HT-29 (cell line): ENCODE measurements around the gene SLC12A9. TPM values are rescaled to one million over a fixed set of nuclear protein-coding genes. Genes with fewer than 3 reads are reported as not detected.

ENCODE experiments used
- DNase-seq: peaks from one replicate; pipeline ENCODE4 v3.0.0-alpha.2; 2015; ENCODE audit warnings: low spot score
- total RNA-seq: library from RNA; depleted of rRNA; stranded (reverse); fragments of >200 nt; shearing (Covaris generic); gene quantifications from 2 replicates; pipeline ENCODE4 v1.2.3, GENCODE V29; 2014

SLC12A9 gene
- total RNA-seq, 1 experiment from 2014 or later, result 85.6 TPM

DNA sequence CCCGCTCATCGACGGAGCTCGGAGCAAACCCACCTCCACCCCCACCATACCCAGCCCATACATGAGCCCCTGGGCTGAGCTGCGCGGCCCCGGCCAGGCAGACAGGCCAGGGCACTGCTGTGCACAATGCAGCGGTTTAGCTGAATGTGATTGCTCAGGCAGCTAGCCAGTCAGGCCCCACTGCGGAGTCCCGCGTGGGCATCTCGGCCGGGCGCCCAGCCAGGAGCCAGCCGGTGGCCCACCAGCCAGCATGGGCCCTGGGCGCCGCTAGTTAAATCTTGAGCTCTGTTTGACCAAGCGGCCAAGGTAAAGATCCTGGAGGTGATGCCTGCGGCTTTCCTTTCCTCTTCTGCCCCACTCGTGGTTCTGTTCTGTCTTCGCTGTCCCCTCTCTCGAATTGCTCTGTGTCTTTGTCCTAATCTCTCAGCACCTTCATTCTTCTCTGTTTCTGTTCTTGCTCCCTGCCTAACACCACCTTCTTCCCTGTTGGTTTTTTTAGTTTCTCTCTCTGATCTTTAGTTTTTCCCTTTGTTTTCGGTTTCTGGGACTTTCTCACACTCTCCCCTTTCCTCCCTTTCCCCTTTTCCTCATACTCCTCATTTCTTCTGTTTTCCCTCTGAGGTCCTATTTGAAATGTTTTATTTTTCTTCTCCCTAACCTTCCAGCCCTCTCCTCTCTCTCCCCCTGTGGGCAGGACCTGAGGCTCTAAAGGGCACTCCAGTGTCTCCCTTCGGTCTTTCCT, 30.4 kb downstream of the SLC12A9 start:
- no peak for DNase-seq

DNA sequence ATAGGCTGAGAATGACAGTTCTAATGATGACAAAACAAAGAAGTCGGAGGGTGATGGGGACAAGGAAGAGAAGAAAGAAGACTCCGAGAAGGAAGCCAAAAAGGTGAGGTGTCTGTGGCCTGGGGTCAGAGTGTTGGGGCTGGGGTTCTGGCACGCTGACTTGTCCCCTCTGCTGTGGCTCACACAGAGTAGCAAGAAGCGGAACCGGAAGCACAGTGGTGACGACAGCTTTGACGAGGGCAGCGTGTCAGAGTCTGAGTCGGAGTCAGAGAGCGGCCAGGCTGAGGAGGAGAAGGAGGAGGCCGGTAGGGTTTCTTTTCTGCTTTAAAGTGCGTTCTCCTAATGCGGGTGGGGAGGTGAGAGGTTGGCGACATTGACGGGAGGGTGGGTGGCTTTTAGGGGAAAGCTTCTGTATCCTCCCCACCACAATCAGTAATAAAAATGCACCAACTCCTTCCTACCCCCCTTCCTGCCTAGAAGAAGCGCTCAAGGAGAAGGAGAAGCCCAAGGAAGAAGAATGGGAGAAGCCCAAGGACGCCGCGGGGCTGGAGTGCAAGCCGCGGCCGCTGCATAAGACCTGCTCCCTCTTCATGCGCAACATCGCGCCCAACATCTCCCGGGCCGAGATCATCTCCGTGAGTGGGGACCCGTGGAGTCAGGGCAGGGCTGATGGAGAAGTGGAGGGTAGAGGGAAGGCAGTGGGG, 32.4 kb downstream of the SLC12A9 start:
- no peak for DNase-seq

DNA sequence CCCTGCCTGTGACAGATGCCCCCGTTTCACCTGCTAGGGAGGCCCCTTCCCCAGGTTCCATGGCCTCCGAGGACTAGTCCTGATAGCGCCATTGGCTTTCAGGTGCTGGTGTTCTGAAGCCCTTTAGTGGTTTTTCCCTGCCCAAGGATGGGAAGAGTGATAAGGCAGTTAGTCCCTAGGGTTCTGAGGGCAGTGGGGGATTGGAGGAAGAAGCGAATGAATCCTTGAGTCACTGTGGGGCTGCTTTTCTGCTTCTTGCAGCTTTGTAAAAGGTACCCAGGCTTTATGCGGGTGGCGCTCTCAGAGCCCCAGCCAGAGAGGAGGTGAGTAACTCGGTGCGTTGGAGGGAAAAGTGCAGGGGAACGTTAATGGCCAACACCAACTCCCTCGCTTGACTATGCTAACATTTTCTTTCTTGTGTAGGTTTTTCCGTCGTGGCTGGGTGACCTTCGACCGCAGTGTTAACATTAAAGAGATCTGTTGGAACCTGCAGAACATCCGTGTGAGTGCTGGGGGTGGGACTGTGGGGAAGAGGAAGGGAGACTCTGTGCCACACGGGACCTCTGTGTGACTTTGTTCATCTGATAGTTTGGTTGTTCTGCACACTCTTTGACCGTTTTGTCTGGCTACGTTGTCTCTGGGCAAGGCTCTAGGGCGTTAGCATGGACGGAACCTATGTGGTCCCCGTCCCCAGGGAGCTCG, 33.1 kb downstream of the SLC12A9 start:
- DNase-seq, result no peak

DNA sequence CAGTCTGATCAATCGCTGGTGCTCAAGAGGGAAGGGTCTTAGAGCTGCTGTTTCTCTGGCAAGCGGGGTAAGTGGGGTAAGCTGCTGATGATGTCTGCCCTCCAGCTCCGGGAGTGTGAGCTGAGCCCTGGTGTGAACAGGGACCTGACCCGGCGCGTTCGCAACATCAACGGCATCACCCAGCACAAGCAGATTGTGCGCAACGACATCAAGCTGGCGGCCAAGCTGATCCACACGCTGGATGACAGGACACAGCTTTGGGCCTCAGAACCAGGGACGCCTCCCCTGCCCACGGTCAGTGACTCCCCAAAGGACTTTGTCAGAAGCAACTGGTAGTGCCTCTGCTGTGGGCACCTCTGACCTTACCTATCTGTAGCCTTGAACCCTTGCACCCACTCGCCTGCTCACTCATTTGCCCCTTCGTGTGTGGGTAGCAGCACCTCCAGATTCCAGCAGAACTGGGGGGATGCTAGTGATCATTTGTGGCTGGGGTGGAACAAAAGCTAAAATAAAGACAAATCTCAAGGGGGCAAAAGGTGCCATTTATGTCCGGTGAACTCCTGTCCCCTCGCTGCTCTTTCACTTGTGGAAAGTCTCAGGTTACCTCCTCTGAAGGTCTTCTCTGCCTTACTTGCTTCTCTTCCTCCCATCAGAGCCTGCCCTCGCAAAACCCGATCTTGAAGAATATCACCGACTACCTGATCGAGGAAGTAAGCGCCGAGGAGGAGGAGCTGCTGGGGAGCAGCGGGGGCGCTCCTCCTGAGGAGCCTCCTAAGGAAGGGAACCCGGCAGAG, 33.8 kb downstream of the SLC12A9 start:
- no peak for DNase-seq

DNA sequence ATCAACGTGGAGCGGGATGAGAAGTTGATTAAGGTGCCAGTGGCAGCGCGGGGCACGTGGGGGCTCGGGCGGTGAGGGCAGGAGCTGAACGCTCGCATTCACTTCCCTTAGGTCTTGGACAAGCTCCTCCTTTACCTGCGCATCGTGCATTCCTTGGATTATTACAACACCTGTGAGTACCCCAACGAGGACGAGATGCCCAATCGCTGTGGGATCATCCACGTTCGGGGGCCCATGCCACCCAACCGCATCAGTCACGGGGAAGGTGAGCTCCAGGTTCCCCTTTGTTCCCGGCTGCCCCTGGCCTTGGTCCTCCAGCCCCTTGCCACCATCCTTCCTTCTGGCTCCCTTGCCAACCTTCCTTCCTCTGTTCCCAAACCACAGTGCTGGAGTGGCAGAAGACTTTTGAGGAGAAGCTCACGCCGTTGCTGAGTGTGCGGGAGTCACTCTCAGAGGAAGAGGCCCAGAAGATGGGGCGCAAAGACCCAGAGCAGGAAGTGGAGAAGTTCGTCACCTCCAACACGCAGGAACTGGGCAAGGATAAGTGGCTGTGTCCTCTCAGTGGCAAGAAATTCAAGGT, 34.5 kb downstream of the SLC12A9 start:
- DNase-seq, result no peak

DNA sequence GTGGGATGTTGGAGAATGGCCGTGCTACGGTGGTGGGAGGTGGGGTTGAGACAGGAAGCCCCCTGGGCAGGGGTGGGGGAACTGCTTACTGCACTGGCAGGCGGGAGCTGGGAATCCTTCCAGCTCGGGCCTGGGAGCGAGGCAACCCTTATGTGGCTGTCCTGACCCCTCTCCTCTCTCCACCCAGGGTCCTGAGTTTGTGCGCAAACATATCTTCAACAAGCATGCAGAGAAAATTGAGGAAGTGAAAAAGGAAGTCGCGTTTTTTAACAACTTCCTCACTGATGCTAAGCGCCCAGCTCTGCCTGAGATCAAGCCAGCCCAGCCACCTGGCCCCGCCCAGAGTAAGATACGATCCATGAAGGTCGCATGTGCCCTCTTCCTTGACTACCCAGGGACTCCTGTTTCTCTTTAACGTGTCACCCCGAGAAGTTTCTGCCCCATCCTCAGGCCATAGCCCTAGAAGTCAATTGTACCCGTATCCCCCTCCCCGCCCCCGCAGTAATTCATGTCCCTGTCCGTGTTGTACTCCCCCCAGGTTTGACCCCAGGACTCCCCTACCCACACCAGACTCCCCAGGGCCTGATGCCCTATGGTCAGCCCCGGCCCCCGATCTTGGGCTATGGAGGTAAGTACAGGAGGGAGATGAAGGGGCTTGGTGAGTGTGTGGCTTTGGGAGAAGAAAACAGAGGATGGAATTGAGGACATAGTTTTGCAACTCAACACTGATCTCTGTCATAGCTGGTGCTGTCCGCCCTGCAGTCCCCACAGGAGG, 35.2 kb downstream of the SLC12A9 start:
- peak; percentile 45 for DNase-seq

DNA sequence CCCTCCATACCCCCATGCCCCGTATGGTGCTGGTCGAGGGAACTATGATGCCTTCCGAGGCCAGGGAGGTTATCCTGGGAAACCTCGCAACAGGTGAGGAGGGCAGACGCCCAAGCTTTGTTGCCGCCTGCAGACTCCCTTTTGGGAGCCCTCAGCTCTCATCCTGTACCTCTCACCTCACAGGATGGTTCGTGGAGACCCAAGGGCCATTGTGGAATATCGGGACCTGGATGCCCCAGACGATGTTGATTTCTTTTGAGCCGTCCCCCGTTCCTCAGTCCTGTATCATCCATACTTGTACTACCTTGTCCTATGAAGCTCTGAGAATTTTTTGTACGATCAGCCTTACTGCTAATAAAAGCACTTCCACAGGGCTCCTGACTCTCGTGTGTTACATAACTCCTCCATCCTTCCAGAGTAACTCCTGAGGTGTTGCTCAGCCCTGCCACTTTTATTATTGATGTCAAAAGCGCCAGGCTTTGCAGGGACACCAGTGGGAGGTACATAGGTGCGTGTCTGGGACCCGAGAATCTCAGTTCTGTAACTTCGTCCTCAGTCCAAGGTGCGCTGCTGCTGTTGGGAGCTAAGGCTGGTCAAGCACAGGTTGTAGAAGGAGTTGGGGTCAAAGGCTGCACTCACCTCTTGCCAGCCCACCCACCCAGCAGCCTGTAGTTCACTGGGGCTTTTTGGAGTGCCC, 35.9 kb downstream of the SLC12A9 start:
- peak; percentile 36 for DNase-seq

DNA sequence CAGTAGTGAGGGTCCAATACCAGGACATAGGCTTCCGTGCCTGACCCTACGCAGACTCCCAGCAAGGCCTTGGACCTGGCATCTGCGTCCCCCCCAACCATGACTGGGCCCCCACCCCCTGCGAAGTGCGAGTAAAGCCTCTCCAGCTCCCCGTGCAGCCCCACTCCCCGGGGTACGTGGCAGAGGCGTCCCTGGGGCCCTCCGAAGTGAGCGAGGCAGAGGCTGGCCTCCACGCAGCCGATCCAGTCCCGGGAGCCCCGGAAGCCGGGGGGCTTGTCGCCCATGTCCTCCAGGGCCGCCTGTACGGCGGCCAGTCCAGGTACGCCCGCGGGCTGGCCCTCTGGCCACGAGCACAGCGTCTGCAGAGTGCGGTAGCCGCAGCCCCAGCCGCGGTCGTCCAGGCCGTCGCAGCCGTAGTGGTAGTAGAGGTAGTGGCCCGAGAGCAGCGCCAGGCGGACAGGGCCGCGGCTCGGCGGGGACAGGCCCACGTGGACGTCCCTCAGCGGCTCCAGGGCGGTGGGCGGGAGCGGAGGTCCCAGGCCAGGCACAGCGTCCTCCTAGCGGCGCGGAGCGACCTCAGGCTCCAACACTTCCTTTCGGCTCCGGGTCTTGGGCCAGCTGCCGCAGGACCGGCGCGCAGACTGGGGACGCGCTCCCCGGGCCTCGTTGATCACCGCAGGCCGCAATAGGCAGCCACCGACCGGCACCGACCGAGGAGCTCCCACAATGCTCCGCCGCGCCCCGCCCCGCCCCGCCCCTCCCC, 36.7 kb downstream of the SLC12A9 start, which contains the start of gene UFSP1:
UFSP1 (minus strand) TSS at position 728 of the 763 bp plus-strand sequence; CDS start at position 284, 444 bp downstream.
- peak; percentile 28 for DNase-seq

DNA sequence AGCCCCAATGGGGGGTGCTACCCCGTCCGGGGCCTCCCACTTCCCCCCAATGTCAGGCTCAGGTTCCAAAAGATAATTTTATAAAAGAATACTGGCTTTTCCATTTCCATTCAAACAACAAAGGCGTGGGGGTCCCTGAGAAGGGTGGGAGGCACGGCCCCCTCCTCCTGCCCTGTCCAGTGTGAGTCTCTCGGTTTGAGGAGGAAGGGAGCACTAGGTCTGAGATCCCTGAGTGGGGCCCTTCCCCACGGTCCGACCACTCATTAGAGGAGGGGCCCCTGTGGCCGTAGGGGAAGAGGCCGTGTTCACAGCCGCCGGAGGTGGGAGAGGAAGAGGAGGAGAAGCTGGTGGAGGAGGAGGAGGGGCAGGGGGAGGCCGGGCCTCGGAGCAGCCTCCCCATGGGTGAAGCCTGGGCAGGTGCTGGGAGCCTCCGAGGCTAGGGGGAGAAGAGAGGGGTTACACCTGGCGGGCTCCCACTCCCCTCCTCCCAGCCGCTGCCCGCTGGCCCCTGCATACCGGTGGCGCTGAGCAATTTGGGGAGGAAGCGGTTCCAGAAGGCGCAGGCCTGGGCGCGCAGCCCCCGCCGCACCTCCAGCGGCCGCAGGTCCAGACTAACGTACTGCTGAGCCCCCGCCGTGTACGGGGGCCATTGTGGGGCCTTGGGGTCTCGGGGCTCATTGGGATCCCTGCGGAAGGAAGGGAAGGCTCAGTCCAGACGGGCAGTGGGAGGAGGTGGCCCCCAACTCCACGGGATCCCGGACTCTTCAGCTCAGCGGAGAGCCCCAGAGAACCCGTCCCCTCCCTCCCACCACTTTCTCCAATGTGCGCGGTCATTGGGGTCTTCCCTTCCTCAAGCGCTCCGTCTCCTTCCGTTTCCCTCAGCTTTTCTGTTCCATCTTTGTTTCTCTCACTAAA, 38.4 kb downstream of the SLC12A9 start:
- DNase-seq, result no peak

DNA sequence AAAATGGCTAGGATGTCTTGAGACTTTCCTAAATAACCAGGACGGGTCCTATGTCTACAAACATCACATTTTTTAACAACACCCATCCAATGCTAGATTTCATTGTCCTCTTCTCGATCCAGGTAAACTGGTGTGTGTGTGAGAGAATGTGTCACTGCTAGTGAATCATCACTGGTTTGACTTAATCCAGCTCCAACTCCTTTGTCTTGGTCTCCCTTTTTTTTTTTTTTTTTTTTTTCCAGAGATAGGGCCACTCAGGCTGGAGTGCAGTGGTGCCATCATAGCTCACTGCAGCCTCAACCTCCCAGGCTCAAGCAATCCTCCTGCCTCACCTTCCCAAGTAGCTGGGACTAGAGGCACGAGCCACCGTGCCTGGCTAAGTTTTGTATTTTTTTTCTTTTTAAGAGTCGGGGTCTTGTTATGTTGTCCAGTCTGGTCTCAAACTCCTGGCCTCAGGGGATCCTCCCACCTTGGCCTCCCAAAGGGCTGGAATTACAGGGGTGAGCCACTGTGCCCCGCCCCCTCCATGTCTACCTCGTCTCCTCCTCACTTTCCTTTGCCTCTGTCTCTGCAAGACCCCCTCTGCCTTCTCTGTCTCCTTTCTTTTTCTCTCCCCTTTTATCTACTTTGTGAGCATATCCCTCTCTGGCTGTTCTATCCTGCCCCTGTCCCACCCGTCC, 39.2 kb downstream of the SLC12A9 start:
- DNase-seq, result no peak

DNA sequence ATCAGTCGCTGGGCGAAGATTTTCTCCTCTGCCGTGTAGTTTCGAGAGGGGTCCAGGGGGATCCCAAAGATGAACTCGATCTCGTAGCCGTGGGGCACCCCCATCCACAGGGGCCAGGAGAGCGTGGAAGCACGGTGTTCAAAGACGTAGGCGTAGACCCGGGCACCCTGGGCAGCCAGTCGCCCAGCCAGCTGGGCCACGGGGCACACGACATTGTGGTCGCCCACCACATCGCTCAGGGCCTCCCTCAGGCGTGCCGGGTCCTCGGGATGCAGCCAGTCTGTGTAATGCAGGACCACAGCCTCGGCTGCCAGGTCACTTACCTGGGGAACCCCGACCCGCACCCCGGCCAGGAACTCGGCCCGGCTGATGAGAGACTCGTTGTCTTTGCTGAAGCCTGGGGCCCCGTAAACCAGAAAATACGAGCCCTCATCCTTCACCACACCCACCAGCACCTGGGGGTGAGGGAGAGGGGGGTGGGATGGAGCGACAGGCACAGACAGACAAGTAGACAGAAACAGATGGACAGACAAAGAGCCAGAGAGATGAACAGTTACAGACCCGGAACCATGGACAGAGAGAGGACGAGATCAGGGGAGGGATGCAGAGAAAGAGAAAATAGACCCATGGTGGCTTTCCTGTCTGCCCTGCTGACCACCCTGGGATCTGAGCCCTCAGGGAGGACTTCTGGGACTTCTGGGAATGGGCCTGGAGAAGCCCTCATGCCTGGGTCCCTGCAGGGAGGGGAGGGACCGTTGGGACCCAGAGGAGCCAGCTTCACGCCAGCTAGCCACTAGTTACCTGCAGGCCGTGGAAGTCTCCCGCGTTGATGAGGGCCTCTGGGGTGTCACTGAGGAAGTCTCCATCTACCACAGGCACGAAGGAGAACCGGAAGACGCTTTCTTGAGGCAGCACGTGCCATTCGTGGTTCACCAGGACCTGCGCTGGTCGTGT, 40.1 kb downstream of the SLC12A9 start:
- DNase-seq, result no peak

DNA sequence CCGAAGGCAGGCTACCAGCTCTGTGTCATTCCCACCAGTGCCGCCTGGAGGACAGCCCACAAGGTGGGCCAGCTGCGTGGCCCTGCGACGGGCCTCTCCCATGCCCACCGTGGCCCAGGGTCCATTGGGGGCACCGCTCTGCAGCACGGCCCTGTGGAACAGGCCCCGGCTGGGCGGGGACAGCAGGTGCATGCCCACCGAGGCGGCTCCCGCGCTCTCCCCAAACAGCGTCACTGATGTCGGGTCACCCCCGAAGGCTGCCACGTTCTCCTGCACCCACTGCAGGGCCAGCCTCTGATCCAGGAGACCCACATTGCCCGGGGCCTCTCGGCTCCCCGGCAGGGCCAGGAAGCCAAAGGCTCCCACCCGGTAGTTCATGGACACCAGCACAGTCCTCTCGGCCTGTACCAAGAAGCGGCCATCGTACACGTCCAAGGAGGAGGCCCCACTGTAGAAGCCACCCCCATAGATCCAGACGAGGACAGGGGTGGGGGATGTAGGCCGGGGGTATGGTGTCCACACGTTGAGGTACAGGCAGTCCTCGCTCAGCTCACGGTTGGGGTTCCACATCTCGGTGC, 40.9 kb downstream of the SLC12A9 start:
- DNase-seq, result no peak

DNA sequence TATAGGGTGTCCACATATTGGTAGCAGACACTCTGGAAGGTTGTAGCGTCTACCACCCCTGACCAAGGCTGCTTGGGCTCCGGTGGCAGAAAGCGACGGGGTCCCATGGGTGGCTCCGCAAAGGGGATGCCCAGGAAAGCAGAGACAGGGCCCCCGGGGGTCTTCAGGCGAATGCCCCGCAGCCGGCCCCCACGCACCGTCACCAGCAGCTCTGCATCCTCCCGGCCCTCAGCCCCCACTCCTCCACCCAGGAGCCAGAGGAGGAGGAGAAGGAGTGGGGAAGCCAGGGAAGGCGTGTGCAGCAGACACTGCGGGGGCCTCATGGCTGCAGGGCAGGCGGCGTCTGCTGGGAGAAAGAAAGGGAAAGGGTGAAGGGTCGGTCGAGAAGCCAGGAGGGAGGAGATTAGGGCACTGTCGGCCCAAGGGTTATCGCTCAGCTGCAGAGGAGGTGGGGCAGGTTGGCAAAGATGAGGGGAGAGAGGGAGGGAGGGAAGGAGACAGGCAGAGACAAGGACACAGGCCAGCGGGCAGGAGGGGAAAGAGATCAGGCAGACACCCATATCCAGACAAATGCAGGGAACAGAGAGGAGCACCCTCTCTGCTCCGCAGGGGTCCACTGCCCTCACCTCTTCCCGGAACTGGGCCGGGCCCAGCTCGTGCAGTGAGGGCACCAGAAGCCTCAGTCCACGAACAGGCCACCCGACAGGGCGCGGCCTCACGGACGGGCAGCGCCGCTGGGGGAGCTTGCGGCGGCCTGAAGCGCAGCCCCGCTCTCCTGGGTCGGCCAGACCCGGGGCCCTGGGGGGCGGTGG, 41.6 kb downstream of the SLC12A9 start:
- no peak for DNase-seq

DNA sequence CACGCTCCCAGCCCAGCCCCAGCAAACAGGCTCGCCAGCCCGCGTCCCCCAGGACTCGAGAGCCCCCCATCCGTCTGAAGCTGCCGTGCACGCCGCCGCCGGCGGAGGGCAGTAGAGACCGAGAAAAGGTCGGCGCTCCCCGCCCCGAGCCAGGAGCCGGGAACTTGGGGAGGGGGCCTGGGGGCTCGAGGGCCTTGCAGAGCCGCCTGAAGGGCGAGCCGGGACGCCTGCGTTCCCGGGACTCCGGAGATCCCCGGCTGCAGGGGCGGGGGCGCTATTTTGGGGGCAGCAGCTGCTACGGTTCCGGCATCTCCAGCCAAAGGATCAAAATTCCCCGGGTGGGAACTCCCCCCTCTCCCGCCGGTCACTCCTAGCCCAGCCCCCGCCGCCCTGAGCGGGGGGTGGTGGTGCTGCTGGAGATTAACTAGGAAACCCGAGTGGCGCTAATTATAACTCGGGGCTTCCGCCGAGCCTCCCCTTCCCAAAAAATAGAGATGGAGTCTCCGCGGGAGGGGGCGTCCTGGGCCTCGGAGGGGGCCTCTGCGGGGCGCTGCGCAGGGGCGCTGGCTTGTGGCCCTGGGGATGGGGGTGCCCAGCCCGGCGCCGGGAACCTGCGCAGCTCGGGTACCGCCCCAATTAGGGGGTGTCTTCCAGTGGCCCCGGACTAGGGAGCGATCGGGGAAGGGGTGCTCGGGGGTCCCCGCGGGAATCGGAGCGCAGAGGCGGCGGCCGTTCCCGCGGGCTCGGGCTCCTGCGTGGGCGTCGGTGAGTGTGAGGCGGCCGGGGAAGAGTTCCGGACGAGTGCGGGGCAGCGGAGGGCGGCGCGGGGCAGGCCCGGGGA, 42.6 kb downstream of the SLC12A9 start:
- DNase-seq, result peak; percentile 34
